Endothelial cell of umbilical vein (primary cell): ENCODE data around the gene CDK5.

Experiments
- CTCF ChIP-seq, 2 donors: IDR thresholded peaks; 1 replicate in 1 of 2; 2 replicates in 1 of 2; pipeline ENCODE4 v1.5.1; 2011; ENCODE audit warnings: low read length in 2 of 2, mild to moderate bottlenecking in 2 of 2, moderate library complexity in 2 of 2, control low read depth in 1 of 2, inconsistent platforms in 1 of 2, low read depth in 1 of 2; ENCODE audit not compliant: insufficient read depth in 1 of 2; ENCODE audit errors: extremely low read depth in 1 of 2
- EZH2 ChIP-seq: IDR thresholded peaks from 2 replicates; pipeline ENCODE4 v1.6.1; 2012; ENCODE audit warnings: borderline replicate concordance, low read depth, mild to moderate bottlenecking, moderate library complexity, low read length, inconsistent platforms; ENCODE audit not compliant: severe bottlenecking
- POLR2AphosphoS5 ChIP-seq: IDR thresholded peaks from 2 replicates; pipeline ENCODE4 v1.6.1; 2012; ENCODE audit warnings: low read depth, mild to moderate bottlenecking, control low read depth, low read length, moderate library complexity; ENCODE audit not compliant: insufficient read depth

DNA sequence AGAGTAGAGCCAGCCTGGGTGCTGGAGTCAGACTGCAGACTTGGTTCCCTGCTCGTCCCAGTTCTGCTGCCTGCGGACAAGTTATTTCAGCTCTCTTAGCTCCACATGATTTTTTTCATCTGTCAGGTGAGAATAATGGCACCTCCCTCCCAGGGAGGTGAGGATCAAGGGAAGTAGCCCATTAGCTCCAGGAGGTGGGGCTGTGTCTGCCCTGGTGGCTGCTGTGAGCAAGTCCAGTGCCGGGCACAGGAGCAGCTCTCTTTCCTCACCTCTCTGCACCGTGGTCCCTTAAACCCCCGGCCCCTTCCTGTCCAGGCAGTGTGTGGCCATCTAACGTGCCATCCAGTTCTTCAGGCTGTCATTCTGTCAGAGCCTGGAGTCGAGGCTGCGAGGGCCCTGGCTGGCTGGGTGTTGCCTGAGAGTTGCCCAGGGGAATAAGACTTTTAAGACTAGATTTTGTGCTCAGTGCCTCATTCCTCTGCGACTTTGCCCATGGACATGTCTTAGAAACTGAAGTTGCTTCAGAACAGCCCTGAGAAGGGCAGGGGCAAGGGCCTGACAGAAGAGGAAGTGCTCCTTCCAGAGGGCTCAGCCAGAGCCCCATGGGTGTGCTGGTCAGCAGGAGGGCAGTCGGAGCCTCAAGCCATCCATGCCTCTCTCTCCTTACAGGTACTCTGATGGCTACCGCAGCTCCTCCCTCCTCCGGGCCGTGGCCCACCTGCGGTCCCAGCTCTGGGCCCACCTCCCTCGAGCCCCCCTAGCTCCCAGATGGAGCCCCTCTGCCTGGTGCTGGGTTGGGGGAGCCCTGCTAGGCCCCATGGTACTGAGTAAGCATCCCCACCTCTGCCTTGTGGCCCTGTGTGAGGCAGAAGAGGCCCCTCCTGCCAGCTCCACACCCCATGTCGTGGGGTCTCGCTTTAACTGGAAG is 24.5 kb downstream of the CDK5 start:
- TF ChIP-seq POLR2AphosphoS5 (no peak), CTCF (IDR thresholded peaks at IDR 0.05; ENCODE audit: extremely low read depth in 1 of 2, insufficient read depth in 1 of 2, low read depth in 1 of 2, low read length in 2 of 2) (no peak), EZH2 (no peak)
